Activated CD8-positive, alpha-beta T cell treated with anti-CD3 and anti-CD28 coated beads for 36 hours (primary cell): ENCODE data around the gene SFMBT1. TPM values are rescaled to one million over a fixed set of nuclear protein-coding genes. Genes with fewer than 3 reads are reported as not detected.

Source experiments
- ATAC-seq: fragments of 200-7000 bp; cut with Tn5 transposase; one replicate; pipeline ENCODE4 v1.10.0; 2021; ENCODE audit warnings: mild to moderate bottlenecking, moderate library complexity
- CTCF ChIA-PET: fragments of 350-600 bp; sonication (Branson Sonifier 250); formaldehyde crosslinking; loops from one replicate; lab custom pipeline; 2021; ENCODE audit warnings: antibody characterized with exemption; lab: Charles Lee
- POLR2A ChIA-PET: fragments of 350-600 bp; sonication (Branson Sonifier 250); formaldehyde crosslinking; loops from one replicate; lab custom pipeline; 2021; ENCODE audit warnings: antibody characterized with exemption; lab: Charles Lee
- DNase-seq: peaks from one replicate; pipeline ENCODE4 v3.0.0-alpha.2; 2020
- H3K27ac Mint-ChIP-seq: one replicate; pipeline ENCODE4 v1.8.0; 2021; ENCODE audit warnings: mild to moderate bottlenecking, mixed read lengths
- H3K27me3 Mint-ChIP-seq: one replicate; pipeline ENCODE4 v1.8.0; 2021; ENCODE audit warnings: mixed read lengths
- H3K36me3 Mint-ChIP-seq: one replicate; pipeline ENCODE4 v1.8.0; 2021; ENCODE audit warnings: low read depth, mixed read lengths
- H3K4me1 Mint-ChIP-seq: one replicate; pipeline ENCODE4 v1.8.0; 2021; ENCODE audit warnings: low read depth, mixed read lengths
- H3K4me3 Mint-ChIP-seq: one replicate; pipeline ENCODE4 v1.8.0; 2021; ENCODE audit warnings: mild to moderate bottlenecking, moderate library complexity, mixed read lengths
- H3K9me3 Mint-ChIP-seq: one replicate; pipeline ENCODE4 v1.8.0; 2021; ENCODE audit warnings: mixed read lengths
- intact Hi-C: fragments of 100-400 bp; cut with micrococcal nuclease; formaldehyde crosslinking; loops from one replicate; pipeline ENCODE4 v1.10.0; 2022
- total RNA-seq, 2 experiments: library from RNA; stranded (reverse); gene quantifications; one replicate each; pipeline ENCODE4 v1.2.3, GENCODE V29; 2021
- TF ChIP-seq, protein P1 (sequence below): fragments of 200-600 bp; IDR thresholded peaks from one replicate; pipeline ENCODE4 v1.8.0; 2022; ENCODE audit warnings: antibody characterized with exemption, mild to moderate bottlenecking

The SFMBT1 gene
- total RNA-seq, 2 experiments from 2014 or later = 17.8 to 20.1 TPM

DNA sequence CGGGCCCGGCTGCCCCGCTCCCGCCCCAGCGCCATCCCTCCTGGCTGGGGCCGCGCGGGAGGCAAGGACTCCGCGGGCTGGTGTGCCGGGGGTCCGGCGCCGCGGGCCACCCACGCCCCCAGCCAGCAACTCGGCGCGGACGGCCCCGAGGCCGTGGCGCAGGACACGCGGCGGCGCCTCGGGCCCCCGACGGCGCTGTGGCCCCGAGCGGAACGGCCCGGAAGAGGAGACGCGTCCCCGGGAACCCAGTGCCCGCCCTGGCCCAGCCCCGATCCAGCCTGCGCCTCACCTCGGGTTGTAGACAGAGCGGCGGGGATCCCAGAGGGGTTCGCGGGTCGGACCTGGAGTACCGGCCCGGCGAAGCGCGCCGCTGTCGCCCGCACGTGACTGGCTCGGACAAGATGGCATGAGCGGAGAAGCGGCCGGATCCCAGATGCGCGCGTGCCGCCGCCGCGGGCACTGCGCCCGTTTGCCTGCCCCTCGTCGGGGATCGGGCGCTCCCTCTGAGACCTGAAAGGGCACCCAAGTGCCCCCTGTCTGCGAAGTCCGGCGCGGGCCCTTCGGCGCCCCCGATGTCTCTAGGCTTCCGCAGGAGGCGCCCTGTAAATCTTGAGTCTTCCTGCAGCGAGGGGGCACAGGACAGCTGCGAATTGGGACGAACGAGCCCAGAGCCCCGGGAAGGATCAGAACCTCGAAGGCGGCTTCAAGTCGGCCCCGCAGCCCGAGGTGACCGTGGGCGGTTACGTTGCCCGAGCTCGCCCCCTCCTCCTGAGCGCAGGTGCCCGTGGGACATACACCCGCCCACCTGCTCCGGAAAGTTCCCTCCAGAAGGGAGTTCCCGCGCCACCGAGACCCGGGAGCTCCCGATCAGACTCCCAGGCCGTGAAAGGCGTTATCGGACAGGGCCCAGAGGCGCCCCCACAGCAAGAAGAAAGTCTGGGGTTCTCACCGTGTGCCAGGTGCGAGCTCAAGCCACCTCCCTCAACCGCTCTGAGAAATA lies 598 bp upstream of the SFMBT1 start:
- ChIA-PET POLR2A (interaction anchor here (0.6 to 1.3 kb wide), 4 partner anchors 14 to 151 kb away, joined by 3 read pairs; no protein-coding TSS in a partner anchor), CTCF (interaction anchor here (0.7 to 2.5 kb wide), 11 partner anchors 9 to 127 kb away, joined by 3 to 9 read pairs (median 3); no protein-coding TSS in a partner anchor)
- TF ChIP-seq, protein P1, sequence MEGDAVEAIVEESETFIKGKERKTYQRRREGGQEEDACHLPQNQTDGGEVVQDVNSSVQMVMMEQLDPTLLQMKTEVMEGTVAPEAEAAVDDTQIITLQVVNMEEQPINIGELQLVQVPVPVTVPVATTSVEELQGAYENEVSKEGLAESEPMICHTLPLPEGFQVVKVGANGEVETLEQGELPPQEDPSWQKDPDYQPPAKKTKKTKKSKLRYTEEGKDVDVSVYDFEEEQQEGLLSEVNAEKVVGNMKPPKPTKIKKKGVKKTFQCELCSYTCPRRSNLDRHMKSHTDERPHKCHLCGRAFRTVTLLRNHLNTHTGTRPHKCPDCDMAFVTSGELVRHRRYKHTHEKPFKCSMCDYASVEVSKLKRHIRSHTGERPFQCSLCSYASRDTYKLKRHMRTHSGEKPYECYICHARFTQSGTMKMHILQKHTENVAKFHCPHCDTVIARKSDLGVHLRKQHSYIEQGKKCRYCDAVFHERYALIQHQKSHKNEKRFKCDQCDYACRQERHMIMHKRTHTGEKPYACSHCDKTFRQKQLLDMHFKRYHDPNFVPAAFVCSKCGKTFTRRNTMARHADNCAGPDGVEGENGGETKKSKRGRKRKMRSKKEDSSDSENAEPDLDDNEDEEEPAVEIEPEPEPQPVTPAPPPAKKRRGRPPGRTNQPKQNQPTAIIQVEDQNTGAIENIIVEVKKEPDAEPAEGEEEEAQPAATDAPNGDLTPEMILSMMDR = peak; percentile 64
- Mint-ChIP-seq H3K27me3 (peaks cover 3% of the 10 kb centered on the region), H3K4me1 (peaks cover 34% of the 10 kb centered on the region), H3K36me3 (peaks cover 6% of the 10 kb centered on the region), H3K4me3 (peak overlapping the region; percentile 79), H3K27ac (peak overlapping the region; percentile 81), H3K9me3 (no peaks in the 10 kb centered on the region)
- ATAC-seq (peak; percentile 56), DNase-seq (peak; percentile 77)
- intact Hi-C loops = no loop called here

DNA sequence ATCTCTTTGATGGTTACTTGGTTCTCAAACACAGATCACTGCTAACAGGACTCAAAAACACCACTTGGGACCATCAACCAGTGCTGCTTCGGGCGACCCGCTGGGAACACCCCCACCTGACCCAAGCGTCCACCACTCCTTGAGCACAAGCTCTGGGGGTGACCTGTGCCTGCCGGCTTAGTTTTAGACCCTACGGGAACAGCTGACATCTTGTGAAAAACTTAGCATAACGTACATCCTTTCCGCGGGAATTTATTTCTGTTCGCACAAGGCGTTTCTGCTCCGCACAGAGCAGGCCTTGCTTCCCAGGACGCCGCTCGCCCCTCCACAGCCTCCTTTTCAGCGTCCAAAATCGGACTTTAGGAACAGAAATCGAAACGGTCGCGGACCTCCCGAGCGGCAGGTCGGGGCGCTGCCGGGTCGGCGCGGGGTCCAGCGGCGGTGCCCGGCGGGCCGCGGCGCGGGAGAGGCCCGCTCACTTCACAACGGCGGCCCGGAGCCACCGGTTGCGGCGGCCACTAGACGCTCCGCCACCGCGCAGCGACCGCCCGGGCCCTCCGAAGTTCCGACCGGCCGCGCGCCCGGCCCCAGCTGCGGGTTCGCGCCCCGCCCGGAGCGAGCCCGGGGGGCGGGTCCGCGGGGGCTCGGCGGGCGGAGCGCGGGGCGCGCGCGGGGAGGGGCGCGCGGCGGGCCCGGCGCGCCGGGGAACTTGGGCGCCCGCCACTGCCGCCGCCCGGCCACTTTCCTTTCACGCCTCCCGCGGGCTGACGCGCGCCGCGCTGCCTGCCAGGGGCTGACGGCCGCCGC lies 959 bp downstream of the SFMBT1 start:
- DNase-seq (peak; percentile 42), ATAC-seq (peak; percentile 44)
- Mint-ChIP-seq H3K27ac (peak overlapping the region; percentile 95), H3K4me3 (peak overlapping the region; percentile 94), H3K36me3 (peaks cover 6% of the 10 kb centered on the region), H3K4me1 (peaks cover 46% of the 10 kb centered on the region), H3K9me3 (no peaks in the 10 kb centered on the region), H3K27me3 (peaks cover 3% of the 10 kb centered on the region)
- CTCF ChIA-PET = interaction anchor here (0.7 to 1.3 kb wide), 2 partner anchors 28 to 107 kb away, joined by 4 read pairs; no protein-coding TSS in a partner anchor
- POLR2A ChIA-PET = interaction anchor here (0.8 to 1.4 kb wide), 5 partner anchors 9 to 64 kb away, joined by 3 to 4 read pairs (median 3); no protein-coding TSS in a partner anchor
- TF ChIP-seq, protein P1 = no peak
- intact Hi-C loops = loop anchor here (5.0 kb wide), 1 partner anchor 63 kb away; no protein-coding TSS in a partner anchor

DNA sequence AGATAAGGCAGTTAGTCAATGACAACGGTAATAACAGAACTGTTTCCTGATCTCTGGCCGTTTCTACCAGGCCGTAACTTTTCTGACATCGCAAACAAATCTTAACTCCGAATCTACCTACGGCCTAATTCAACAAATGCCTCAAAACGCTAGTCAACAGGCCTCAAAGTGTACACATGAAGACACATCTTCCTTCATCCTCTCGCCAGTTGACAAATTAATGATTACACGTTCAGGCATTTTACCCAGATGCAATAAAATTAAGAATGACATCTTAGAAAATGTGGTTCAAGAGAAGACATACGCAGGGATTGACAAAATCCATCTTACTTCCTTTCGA lies 1.5 kb downstream of the SFMBT1 start:
- POLR2A ChIA-PET = interaction anchor here (1.1 to 1.4 kb wide), 3 partner anchors 8 to 64 kb away, joined by 3 to 4 read pairs (median 3); no protein-coding TSS in a partner anchor
- no peak for ATAC-seq
- DNase-seq = no peak
- no peaks in the 10 kb centered on the region for H3K9me3 Mint-ChIP-seq
- intact Hi-C loops = loop anchor here (5.0 kb wide), 1 partner anchor 62 kb away; no protein-coding TSS in a partner anchor
- H3K4me3 Mint-ChIP-seq = peak overlapping the region; percentile 94
- H3K36me3 Mint-ChIP-seq = peaks cover 6% of the 10 kb centered on the region
- peaks cover 48% of the 10 kb centered on the region for H3K4me1 Mint-ChIP-seq
- CTCF ChIA-PET = interaction anchor here (1.3 kb wide), 1 partner anchor 106 kb away, joined by 4 read pairs; no protein-coding TSS in a partner anchor
- H3K27ac Mint-ChIP-seq = peak overlapping the region; percentile 95
- TF ChIP-seq, protein P1 = no peak
- H3K27me3 Mint-ChIP-seq = peaks cover 3% of the 10 kb centered on the region

DNA sequence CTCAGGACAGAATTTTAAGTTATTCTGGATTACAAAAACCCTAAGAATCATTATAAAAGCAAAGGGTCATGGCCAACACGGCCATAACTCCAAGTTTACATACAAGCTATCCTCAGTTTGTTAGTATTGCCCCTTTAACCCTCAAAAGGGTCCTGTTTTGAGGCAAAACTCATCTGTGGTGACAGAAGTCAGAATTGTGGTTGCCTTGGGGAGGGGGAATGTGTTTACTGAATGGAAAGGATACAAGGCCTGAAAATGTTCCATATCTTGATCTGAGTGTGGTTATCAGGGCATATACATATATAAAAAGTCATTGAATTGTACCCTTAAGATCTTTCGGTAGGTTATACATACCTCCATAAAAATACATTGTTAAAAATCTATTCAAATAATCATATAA lies 2.1 kb downstream of the SFMBT1 start:
- ChIA-PET POLR2A (interaction anchor here (0.6 to 1.9 kb wide), 4 partner anchors 17 to 161 kb away, joined by 3 to 6 read pairs (median 4); no protein-coding TSS in a partner anchor), CTCF (interaction anchor here (1.0 to 1.3 kb wide), 3 partner anchors 11 to 106 kb away, joined by 3 to 4 read pairs (median 3); no protein-coding TSS in a partner anchor)
- Mint-ChIP-seq H3K9me3 (no peaks in the 10 kb centered on the region), H3K4me1 (peaks cover 54% of the 10 kb centered on the region), H3K36me3 (peaks cover 7% of the 10 kb centered on the region), H3K27me3 (peaks cover 3% of the 10 kb centered on the region), H3K4me3 (peak overlapping the region; percentile 94), H3K27ac (peak overlapping the region; percentile 27)
- no peak for ATAC-seq
- DNase-seq = no peak
- intact Hi-C loops = loop anchor here (5.0 kb wide), 1 partner anchor 61 kb away; no protein-coding TSS in a partner anchor
- TF ChIP-seq, protein P1 = no peak
